PFSK-1 (cell line): Measurements from ENCODE around the gene SELENOI.

Source experiments
- FOXP2 ChIP-seq: optimal IDR thresholded peaks from 2 replicates; pipeline ENCODE3; 2011; ENCODE audit warnings: borderline replicate concordance, control low read depth, inconsistent platforms; ENCODE audit not compliant: insufficient read depth; ENCODE audit errors: extremely low read length, extremely low read depth
- POLR2AphosphoS5 ChIP-seq: IDR thresholded peaks from 2 replicates; pipeline ENCODE4 v1.6.1; 2012; ENCODE audit warnings: low read depth, mild to moderate bottlenecking, control low read depth, low read length, moderate library complexity
- SIN3A ChIP-seq: IDR thresholded peaks from 2 replicates; pipeline ENCODE4 v1.6.1; 2012; ENCODE audit warnings: mild to moderate bottlenecking, low read length, moderate library complexity, borderline replicate concordance; ENCODE audit not compliant: insufficient read depth
- TAF1 ChIP-seq: IDR thresholded peaks from 2 replicates; pipeline ENCODE4 v1.6.1; 2012; ENCODE audit warnings: low read length, control low read depth, borderline replicate concordance; ENCODE audit not compliant: insufficient read depth
- TF ChIP-seq, protein P1 (sequence below), 2 experiments: IDR thresholded peaks; 2 replicates each; pipeline versions ENCODE4 v1.6.1 to v1.8.0; 2011 to 2012; ENCODE audit warnings: low read depth in 2 of 2, low read length in 2 of 2, control low read depth in 1 of 2, inconsistent platforms in 1 of 2, mild to moderate bottlenecking in 1 of 2, moderate library complexity in 1 of 2; ENCODE audit not compliant: insufficient read depth in 1 of 2

DNA sequence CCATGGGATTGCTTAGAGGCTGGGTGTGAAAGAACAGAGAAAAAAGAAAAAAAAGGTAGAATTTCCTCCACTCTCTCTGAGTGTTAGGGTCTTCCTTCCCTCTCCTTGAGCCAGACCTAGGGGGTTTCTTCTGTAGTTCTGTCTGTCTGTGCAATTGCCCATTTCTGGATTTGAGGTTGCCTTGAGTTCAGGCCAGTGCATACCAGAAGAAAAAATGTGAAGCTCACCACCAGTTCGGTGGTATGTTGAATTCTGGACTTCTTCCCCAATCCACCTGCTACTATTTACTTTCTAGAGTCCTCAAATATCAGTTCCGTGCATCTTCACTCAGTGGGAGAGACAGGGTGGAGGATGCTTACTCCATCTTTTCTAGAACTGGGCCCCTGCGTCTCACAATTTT is 15.3 kb upstream of the SELENOI start:
- no peak for TF ChIP-seq SIN3A
- TF ChIP-seq, protein P1, sequence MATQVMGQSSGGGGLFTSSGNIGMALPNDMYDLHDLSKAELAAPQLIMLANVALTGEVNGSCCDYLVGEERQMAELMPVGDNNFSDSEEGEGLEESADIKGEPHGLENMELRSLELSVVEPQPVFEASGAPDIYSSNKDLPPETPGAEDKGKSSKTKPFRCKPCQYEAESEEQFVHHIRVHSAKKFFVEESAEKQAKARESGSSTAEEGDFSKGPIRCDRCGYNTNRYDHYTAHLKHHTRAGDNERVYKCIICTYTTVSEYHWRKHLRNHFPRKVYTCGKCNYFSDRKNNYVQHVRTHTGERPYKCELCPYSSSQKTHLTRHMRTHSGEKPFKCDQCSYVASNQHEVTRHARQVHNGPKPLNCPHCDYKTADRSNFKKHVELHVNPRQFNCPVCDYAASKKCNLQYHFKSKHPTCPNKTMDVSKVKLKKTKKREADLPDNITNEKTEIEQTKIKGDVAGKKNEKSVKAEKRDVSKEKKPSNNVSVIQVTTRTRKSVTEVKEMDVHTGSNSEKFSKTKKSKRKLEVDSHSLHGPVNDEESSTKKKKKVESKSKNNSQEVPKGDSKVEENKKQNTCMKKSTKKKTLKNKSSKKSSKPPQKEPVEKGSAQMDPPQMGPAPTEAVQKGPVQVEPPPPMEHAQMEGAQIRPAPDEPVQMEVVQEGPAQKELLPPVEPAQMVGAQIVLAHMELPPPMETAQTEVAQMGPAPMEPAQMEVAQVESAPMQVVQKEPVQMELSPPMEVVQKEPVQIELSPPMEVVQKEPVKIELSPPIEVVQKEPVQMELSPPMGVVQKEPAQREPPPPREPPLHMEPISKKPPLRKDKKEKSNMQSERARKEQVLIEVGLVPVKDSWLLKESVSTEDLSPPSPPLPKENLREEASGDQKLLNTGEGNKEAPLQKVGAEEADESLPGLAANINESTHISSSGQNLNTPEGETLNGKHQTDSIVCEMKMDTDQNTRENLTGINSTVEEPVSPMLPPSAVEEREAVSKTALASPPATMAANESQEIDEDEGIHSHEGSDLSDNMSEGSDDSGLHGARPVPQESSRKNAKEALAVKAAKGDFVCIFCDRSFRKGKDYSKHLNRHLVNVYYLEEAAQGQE (IDR thresholded peaks at IDR 0.05; ENCODE audit: insufficient read depth in 1 of 2, low read depth in 2 of 2, low read length in 2 of 2): no peak
- TF ChIP-seq POLR2AphosphoS5: no peak
- no peak for TF ChIP-seq TAF1
- TF ChIP-seq FOXP2: no peak
